ENCODE measurements around the gene LPAR3. TPM values are rescaled to one million over a fixed set of nuclear protein-coding genes. Genes with fewer than 3 reads are reported as not detected.

LPAR3 gene
- total and polyA plus RNA-seq, 2 of the 13 experiments (the other 11 are each of a cell fraction or from before 2014, with no cell fraction given), result not detected

DNA sequence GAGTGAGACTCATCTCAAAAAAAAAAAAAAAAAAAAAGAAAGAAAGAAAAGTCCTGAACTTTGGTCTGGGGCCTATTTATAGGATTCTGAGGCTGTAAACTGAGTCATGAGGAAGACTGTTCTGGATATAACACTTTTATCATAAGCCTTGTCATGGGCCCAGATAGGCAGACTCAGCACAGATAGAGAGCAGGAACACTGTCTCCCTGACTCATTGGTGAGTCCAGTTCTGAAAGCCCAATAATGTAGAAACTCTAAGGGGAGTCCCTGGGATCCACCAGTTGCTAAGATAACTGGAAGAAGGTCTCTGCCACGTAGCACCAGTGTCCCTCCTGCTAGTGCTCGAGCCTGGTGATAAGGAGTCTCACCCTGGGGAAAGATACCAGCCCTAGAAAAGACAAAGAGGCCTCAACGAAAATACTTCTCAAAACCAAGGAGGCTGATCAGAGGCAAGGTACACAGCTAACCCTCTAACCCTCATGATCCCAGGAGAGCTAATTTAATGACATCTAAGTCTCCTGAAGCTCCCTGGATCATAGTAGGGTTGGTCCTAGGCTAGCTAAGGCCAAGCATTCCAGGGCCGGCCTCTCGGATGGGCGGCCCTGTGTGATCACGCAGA lies 43.5 kb downstream of the LPAR3 start (continued):
- TF ChIP-seq, protein P1, sequence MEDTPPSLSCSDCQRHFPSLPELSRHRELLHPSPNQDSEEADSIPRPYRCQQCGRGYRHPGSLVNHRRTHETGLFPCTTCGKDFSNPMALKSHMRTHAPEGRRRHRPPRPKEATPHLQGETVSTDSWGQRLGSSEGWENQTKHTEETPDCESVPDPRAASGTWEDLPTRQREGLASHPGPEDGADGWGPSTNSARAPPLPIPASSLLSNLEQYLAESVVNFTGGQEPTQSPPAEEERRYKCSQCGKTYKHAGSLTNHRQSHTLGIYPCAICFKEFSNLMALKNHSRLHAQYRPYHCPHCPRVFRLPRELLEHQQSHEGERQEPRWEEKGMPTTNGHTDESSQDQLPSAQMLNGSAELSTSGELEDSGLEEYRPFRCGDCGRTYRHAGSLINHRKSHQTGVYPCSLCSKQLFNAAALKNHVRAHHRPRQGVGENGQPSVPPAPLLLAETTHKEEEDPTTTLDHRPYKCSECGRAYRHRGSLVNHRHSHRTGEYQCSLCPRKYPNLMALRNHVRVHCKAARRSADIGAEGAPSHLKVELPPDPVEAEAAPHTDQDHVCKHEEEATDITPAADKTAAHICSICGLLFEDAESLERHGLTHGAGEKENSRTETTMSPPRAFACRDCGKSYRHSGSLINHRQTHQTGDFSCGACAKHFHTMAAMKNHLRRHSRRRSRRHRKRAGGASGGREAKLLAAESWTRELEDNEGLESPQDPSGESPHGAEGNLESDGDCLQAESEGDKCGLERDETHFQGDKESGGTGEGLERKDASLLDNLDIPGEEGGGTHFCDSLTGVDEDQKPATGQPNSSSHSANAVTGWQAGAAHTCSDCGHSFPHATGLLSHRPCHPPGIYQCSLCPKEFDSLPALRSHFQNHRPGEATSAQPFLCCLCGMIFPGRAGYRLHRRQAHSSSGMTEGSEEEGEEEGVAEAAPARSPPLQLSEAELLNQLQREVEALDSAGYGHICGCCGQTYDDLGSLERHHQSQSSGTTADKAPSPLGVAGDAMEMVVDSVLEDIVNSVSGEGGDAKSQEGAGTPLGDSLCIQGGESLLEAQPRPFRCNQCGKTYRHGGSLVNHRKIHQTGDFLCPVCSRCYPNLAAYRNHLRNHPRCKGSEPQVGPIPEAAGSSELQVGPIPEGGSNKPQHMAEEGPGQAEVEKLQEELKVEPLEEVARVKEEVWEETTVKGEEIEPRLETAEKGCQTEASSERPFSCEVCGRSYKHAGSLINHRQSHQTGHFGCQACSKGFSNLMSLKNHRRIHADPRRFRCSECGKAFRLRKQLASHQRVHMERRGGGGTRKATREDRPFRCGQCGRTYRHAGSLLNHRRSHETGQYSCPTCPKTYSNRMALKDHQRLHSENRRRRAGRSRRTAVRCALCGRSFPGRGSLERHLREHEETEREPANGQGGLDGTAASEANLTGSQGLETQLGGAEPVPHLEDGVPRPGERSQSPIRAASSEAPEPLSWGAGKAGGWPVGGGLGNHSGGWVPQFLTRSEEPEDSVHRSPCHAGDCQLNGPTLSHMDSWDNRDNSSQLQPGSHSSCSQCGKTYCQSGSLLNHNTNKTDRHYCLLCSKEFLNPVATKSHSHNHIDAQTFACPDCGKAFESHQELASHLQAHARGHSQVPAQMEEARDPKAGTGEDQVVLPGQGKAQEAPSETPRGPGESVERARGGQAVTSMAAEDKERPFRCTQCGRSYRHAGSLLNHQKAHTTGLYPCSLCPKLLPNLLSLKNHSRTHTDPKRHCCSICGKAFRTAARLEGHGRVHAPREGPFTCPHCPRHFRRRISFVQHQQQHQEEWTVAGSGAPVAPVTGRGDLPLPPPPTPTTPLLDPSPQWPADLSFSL (CRISPR knock-in tag; IDR thresholded peaks at IDR 0.05), result no peak
- TF ChIP-seq ZNF850 (CRISPR knock-in tag; conservative IDR thresholded peaks at IDR 0.05) (no peak), SRF (IDR thresholded peaks at IDR 0.05; ENCODE audit: low read depth, low read length) (no peak), JUNB (CRISPR knock-in tag; IDR thresholded peaks at IDR 0.05; ENCODE audit: borderline replicate concordance) (no peak), ZNF230 (CRISPR knock-in tag; IDR thresholded peaks at IDR 0.05) (no peak), ZNF746 (CRISPR knock-in tag; IDR thresholded peaks at IDR 0.05) (no peak), IRF2 (CRISPR knock-in tag; IDR thresholded peaks at IDR 0.05) (no peak), ZBTB7A (CRISPR knock-in tag; IDR thresholded peaks at IDR 0.05) (no peak), MIXL1 (CRISPR knock-in tag; IDR thresholded peaks at IDR 0.05) (no peak)

All from HepG2 (cell line).